Measurements from ENCODE around the gene AQP4.

The AQP4 gene

DNA sequence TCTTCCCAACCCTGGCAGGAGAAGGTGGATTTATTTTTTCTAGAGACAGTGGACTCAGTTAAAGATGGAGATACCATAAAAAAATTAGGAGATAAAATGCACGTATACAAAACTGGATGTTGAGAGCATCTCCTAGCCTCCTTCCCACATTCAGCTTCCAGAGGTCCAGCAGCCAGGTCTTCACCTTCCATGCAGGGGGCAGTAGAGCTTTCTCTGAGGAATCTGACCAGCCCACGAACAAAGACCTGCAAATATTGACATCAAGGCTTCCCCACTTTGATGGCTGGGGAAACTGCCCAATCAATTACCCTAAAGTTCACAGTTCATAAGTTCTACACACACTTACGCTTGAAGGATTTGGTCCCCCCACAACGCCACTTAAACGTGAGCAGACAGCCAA is 24.5 kb downstream of the AQP4 start:
- DNase-seq (ENCODE audit: low read depth in 2 of 2): no peak

DNA sequence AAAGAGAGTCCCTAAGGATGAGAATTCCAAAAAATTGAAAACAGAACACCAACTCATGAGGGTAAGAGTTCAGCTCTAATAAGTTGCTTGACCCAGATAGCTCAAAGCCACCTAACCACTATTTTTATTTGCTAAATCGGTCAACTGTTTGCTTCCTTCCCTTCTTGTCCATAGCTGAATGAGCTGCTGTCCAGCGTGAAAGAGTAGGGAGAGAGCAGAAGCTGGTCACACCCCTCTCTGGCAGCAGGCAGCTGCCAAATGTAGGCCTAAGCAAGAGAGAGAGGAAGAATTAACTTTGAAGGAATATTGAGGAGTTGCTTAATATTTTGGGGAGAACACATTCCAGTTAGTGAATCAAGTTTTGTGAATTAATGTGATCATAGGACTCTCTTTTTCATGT is 25.9 kb downstream of the AQP4 start:
- DNase-seq (ENCODE audit: low read depth in 2 of 2): no peak

GRCh38 chr18:26832302-26832701 is 33.2 kb downstream of the AQP4 start:
- no peak for DNase-seq (ENCODE audit: low read depth in 2 of 2)

GRCh38 chr18:26827581-26827980 is 37.9 kb downstream of the AQP4 start:
- DNase-seq (ENCODE audit: low read depth in 2 of 2): no peak

DNA sequence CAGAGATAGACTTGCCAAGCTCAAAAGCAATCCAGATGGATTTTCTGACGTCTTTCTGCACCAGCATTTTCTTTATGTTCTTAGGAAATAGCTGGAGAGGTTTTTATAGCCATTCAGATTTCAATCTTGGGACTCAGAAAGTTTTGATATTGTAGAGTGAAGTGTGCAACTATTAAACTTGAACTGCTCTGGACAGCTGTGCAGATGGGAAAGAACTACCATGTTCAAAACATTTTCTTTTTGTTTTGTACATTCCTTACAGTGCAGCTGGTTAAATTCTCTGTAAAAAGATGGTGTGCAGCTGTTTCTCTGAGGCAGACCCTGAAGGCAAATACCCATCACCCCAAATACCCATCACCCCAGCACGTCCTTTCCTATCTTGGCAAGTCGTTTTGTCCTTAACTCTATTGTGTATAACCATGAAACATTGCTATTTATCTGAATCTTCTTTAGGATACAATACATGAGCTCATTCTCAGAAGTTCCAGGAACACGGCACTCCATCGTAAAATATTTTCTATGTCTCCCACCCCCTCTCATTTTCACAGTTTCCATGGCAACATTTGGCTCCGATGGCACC is 38.8 kb downstream of the AQP4 start:
- no peak for DNase-seq (ENCODE audit: low read depth in 2 of 2)

DNA sequence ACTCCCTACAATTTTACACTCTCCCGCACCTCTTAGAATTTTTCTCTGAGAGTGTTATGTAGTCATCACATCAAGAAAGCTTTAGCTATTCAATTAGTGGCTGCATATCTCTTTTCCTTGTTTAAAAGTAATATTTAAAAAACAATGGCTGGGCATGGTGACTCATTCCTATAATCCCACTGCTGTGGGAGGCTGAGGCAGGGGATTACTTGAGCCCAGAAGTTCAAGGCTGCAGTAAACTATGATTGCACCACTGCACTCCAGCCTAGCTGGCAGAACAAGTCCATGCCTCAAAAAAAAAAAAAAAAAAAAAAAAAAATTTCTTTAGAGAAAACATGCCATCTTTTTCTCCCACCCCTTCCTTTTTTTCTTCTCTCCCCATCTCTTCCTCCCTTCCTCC is 44.3 kb downstream of the AQP4 start:
- DNase-seq (ENCODE audit: low read depth in 2 of 2): no peak

GRCh38 chr18:26819046-26819445 is 46.5 kb downstream of the AQP4 start:
- DNase-seq (ENCODE audit: low read depth in 2 of 2): no peak

GRCh38 chr18:26818461-26818860 is 47.0 kb downstream of the AQP4 start:
- DNase-seq (ENCODE audit: low read depth in 2 of 2): no peak

DNA sequence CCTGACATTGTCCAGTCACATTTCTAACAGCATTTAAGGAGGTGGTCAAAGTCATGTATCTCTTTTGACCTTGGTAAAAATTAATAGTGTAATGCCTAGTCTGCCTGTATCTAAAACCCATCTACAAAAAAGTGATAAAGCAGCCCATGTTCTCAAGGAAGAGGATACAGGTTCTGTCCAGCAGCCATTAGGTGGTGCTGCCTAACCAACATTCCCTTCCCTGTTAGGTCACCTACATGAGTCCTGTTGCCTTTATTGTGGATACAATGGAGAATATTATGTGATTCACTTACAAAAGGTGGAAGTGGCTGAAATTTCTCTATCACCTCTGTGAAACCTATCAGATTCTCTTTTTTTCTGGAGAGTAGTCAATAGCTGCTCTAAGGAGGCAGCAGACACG is 52.5 kb downstream of the AQP4 start:
- no peak for DNase-seq (ENCODE audit: low read depth in 2 of 2)

DNA sequence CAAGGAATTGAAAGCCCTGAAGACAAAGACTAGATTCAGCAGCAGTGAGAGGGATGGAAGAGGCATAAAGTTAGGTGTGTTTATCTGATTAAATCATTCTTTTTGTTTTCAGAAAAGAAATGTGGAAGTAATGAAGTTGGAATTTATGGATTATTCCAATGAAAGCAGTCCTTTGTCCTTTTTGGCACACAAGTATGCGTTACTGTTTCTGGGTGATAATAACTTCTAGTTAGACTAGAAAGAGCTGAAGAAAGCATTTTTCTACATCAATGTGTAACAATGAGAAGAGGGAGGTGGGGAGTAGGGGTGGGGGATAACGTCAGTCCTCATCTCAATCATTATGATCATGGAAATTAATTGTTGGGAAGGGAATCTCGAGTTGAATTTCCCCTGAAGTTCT is 53.0 kb downstream of the AQP4 start:
- no peak for DNase-seq (ENCODE audit: low read depth in 2 of 2)

DNA sequence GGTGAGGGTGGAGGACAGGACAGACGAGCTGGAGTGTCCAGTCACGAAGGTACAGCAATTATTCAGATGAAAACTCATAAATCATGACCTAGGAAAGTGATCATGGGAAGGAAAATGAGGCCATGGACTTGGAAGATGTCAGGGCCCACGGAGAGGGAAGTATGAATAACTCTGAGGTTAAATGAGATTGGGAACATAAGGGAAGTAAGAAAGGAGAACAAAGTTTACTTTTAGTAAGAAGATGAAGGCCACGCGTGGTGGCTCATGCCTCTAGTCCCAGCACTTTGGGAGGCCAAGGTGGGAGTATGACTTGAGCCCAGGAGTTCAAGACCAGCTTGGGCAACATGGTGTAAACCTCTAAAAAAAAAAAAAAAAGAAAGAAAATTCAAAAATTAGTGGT is 56.2 kb downstream of the AQP4 start:
- DNase-seq (ENCODE audit: low read depth in 2 of 2): no peak

DNA sequence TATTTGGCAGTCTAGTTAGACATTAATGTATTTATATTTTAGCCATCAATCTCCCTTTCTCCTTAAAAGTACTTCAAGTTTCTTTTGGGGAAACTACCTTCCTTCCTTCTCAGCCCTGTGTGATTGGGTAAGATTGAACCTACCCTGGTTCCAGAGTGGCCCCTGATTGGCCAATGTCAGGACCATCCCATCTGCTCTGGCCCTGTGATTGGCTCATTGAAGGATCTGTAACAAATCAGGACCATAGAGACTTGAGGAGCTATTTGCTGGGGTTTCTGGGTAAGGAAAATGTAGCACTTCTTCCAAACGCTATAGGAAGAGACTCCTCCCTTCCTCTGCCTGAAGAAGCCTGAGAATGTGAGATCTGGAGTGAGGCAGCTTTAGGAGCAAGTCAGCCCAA is 59.3 kb downstream of the AQP4 start:
- no peak for DNase-seq (ENCODE audit: low read depth in 2 of 2)

- no peak for DNase-seq (ENCODE audit: low read depth in 2 of 2)
Measured at GRCh38 chr18:26804519-26804918, 61.0 kb downstream of the AQP4 start.

DNA sequence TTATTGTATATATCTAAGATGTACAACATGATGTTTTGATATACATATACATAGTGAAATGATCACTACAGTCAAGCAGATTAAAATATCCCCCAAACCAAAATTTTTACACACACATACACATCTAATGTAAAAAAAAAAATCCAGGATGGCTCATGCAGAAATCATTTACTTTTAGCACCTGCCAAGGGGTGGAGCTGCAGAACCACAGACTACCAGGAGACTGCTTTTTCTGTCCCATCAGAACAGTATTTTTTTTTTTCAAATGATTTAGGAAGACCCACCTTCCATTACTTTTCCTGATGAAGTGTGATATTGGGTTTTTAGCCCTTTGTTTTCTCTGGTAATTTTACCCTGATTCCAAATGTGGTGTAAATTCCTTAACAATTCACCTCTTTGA is 61.9 kb downstream of the AQP4 start:
- DNase-seq (ENCODE audit: low read depth in 2 of 2): no peak

GRCh38 chr18:26802330-26803200 is 62.9 kb downstream of the AQP4 start:
- DNase-seq (ENCODE audit: low read depth in 2 of 2): no peak

All from stimulated activated CD4-positive, alpha-beta T cell treated with anti-CD3 and anti-CD28 coated beads, Interleukin-1b, Interleukin-23, amount 100 ng/mL, for 4 hours (primary cell).